GM23338 (cell line): ENCODE results near the gene DIAPH1.

Source experiments
- CREB1 ChIP-seq: fragments of 250-450 bp; sonication (Bioruptor Pico); IDR thresholded peaks from 2 replicates; pipeline ENCODE4 v1.5.0; 2020; ENCODE audit warnings: low read depth, mild to moderate bottlenecking, moderate library complexity
- ETS1 ChIP-seq: IDR thresholded peaks from 2 replicates; pipeline ENCODE4 v1.6.1; 2016; ENCODE audit warnings: antibody characterized with exemption
- EZH2 ChIP-seq: fragments of 200-600 bp; sonication (generic); IDR thresholded peaks from one replicate; pipeline ENCODE4 v1.8.0; 2017; ENCODE audit warnings: antibody characterized with exemption, mild to moderate bottlenecking, low read depth; ENCODE audit not compliant: unreplicated experiment
- EZH2phosphoT487 ChIP-seq: fragments of 200-600 bp; sonication (generic); IDR thresholded peaks from one replicate; pipeline ENCODE4 v1.8.1; 2018; ENCODE audit warnings: antibody characterized with exemption; ENCODE audit not compliant: unreplicated experiment
- JUNB ChIP-seq: IDR thresholded peaks from one replicate; pipeline ENCODE4 v1.6.1; 2016; ENCODE audit warnings: antibody characterized with exemption; ENCODE audit not compliant: unreplicated experiment
- NANOG ChIP-seq: IDR thresholded peaks from 2 replicates; pipeline ENCODE4 v1.6.1; 2016; ENCODE audit warnings: antibody characterized with exemption, borderline replicate concordance
- POLR2AphosphoS5 ChIP-seq: IDR thresholded peaks from 2 replicates; pipeline ENCODE4 v1.6.1; 2016; ENCODE audit warnings: antibody characterized with exemption, low read depth
- REST ChIP-seq: IDR thresholded peaks from one replicate; pipeline ENCODE4 v1.6.1; 2018; ENCODE audit warnings: antibody characterized with exemption; ENCODE audit not compliant: unreplicated experiment
- STAT1 ChIP-seq: IDR thresholded peaks from one replicate; pipeline ENCODE4 v1.6.1; 2016; ENCODE audit warnings: antibody characterized with exemption; ENCODE audit not compliant: unreplicated experiment
- ZNF114 ChIP-seq: fragments of 250-450 bp; sonication (Bioruptor Pico); IDR thresholded peaks from 2 replicates; pipeline ENCODE4 v1.5.0; 2020; ENCODE audit warnings: mild to moderate bottlenecking, moderate library complexity
- ZNF331 ChIP-seq: fragments of 250-450 bp; sonication (Bioruptor Pico); IDR thresholded peaks from 2 replicates; pipeline ENCODE4 v1.5.0; 2020; ENCODE audit warnings: low read depth, mild to moderate bottlenecking, moderate library complexity
- TF ChIP-seq, protein P1 (sequence below), 2 experiments: fragments of 200-600 bp in 1 of 2; sonication (generic) in 1 of 2; conservative IDR thresholded peaks; 2 replicates each; pipeline versions ENCODE4 v1.5.1 to v1.6.1; 2016 to 2017; ENCODE audit warnings: antibody characterized with exemption in 2 of 2, low read depth in 2 of 2, mild to moderate bottlenecking in 2 of 2, moderate library complexity in 1 of 2

DNA sequence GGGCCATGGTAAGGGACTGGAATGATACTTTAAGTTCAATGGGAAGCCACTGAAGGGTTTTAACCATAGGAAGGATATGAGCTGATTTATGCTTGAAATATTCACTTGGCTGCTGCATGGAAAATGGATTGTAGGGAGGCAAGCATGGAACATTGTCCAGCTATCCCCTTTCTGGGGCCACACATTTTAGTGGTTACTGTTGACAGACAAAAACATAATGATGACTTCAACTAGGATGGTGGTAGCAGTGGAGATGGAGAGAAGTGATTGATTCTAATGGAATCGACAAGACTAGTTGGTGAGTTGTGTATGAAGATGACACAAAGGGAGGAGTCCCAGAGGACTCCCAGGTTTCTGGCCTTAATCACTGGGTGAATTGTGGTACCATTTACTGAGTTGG, 38.6 kb upstream of the DIAPH1 start:
- no peak for TF ChIP-seq EZH2
- TF ChIP-seq, protein P1, sequence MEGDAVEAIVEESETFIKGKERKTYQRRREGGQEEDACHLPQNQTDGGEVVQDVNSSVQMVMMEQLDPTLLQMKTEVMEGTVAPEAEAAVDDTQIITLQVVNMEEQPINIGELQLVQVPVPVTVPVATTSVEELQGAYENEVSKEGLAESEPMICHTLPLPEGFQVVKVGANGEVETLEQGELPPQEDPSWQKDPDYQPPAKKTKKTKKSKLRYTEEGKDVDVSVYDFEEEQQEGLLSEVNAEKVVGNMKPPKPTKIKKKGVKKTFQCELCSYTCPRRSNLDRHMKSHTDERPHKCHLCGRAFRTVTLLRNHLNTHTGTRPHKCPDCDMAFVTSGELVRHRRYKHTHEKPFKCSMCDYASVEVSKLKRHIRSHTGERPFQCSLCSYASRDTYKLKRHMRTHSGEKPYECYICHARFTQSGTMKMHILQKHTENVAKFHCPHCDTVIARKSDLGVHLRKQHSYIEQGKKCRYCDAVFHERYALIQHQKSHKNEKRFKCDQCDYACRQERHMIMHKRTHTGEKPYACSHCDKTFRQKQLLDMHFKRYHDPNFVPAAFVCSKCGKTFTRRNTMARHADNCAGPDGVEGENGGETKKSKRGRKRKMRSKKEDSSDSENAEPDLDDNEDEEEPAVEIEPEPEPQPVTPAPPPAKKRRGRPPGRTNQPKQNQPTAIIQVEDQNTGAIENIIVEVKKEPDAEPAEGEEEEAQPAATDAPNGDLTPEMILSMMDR (conservative IDR thresholded peaks at IDR 0.05; ENCODE audit: low read depth in 2 of 2) = no peak
- TF ChIP-seq REST = no peak
- TF ChIP-seq JUNB = no peak
- no peak for TF ChIP-seq EZH2phosphoT487
- no peak for TF ChIP-seq POLR2AphosphoS5
- TF ChIP-seq STAT1 = no peak
- TF ChIP-seq CREB1 (CRISPR knock-in tag) = no peak
- TF ChIP-seq ETS1 = no peak
- no peak for TF ChIP-seq NANOG
- TF ChIP-seq ZNF331 (CRISPR knock-in tag) = no peak
- no peak for TF ChIP-seq ZNF114 (CRISPR knock-in tag)
